K562 (cell line): ENCODE results near the gene PIGK. TPM values are rescaled to one million over a fixed set of nuclear protein-coding genes. Genes with fewer than 3 reads are reported as not detected.

Source experiments
- ATAC-seq: fragments of 200-7000 bp; cut with Tn5 transposase; 3 replicates; pipeline ENCODE4 v1.9.1; 2020; ENCODE audit warnings: moderate library complexity
- BruUV-seq: library from RNA; stranded (reverse); fragments of 400-500 nt; replicated peaks from 2 replicates; lab custom pipeline; 2021; lab: Mats Ljungman, UMichigan
- CTCF ChIA-PET: fragments of 300-600 bp; formaldehyde crosslinking; extraction: SDS; loops from one replicate; lab custom pipeline; 2021; ENCODE audit warnings: low intra/inter-chr PET ratio; lab: Yijun Ruan, JAX
- POLR2A ChIA-PET: fragments of 300-600, 350-650 bp; sonication (Branson Sonifier 250); formaldehyde crosslinking; extraction: SDS; loops from one replicate; lab custom pipeline; 2021; ENCODE audit warnings: antibody characterized with exemption, inconsistent platforms; lab: Yijun Ruan, JAX
- DNase-seq, 4 experiments: peaks; one replicate each; pipeline versions ENCODE4 v3.0.0 to v3.0.0-alpha.2; 2011 to 2018; ENCODE audit warnings: low spot score in 3 of 4, mixed read lengths in 3 of 4; ENCODE audit errors: extremely low read depth in 1 of 4
- FAIRE-seq: peaks from 2 replicates; lab custom pipeline; 2011; peaks lifted over from hg19 to GRCh38; lab: Jason Lieb, UNC
- H2AFZ ChIP-seq: 2 replicates; pipeline ENCODE4 v1.6.0; 2011; ENCODE audit warnings: low read depth, low read length, control low read depth, inconsistent platforms
- H3K27ac ChIP-seq: fragments of 200-600 bp; 3 replicates; pipeline ENCODE4 v1.8.0; 2011; ENCODE audit warnings: low read depth, mild to moderate bottlenecking, control low read depth, inconsistent platforms, low read length, moderate library complexity, mixed read lengths; ENCODE audit errors: extremely low read depth
- H3K27me3 ChIP-seq, 2 experiments: fragments of 300-600 bp in 1 of 2; 2 replicates in 1 of 2; 3 replicates in 1 of 2; pipeline versions ENCODE4 v1.6.0 to v1.8.0; 2011; ENCODE audit warnings: inconsistent platforms in 2 of 2, low read length in 2 of 2, mild to moderate bottlenecking in 1 of 2, mixed read lengths in 1 of 2, moderate library complexity in 1 of 2; ENCODE audit not compliant: control insufficient read depth in 2 of 2, insufficient read depth in 2 of 2
- H3K36me3 ChIP-seq: fragments of 300-600 bp; 3 replicates; pipeline ENCODE4 v1.8.0; 2011; ENCODE audit warnings: mild to moderate bottlenecking, low read length, inconsistent platforms; ENCODE audit not compliant: control insufficient read depth, insufficient read depth
- H3K4me1 ChIP-seq, 2 experiments: fragments of 200-600 bp in 1 of 2; replicated peaks in 1 of 2; 2 replicates in 1 of 2; 3 replicates in 1 of 2; pipeline versions ENCODE4 v1.5.1 to v1.8.0; 2011; ENCODE audit warnings: inconsistent platforms in 2 of 2, low read length in 2 of 2, mild to moderate bottlenecking in 1 of 2, mixed read lengths in 1 of 2, moderate library complexity in 1 of 2; ENCODE audit not compliant: control insufficient read depth in 2 of 2, insufficient read depth in 2 of 2
- H3K4me2 ChIP-seq: 2 replicates; pipeline ENCODE4 v1.6.1; 2011; ENCODE audit warnings: low read length, control low read depth, inconsistent platforms, mixed read lengths; ENCODE audit not compliant: insufficient read depth
- H3K4me3 ChIP-seq: fragments of 200-600 bp; sonication (generic), shearing (Covaris generic); 2 replicates; pipeline ENCODE4 v1.5.1; 2016; ENCODE audit warnings: control low read depth, inconsistent platforms
- H3K79me2 ChIP-seq: fragments of 200-600 bp; 3 replicates; pipeline ENCODE4 v1.8.0; 2011; ENCODE audit warnings: low read length, inconsistent platforms; ENCODE audit not compliant: control insufficient read depth, insufficient read depth
- H3K9ac ChIP-seq, 2 experiments: 2 replicates each; pipeline versions ENCODE4 v1.6.0 to v1.6.1; 2011; ENCODE audit warnings: low read depth in 2 of 2, low read length in 2 of 2, control low read depth in 1 of 2, inconsistent platforms in 1 of 2, mild to moderate bottlenecking in 1 of 2, mixed read lengths in 1 of 2; ENCODE audit not compliant: insufficient read depth in 1 of 2
- H3K9me1 ChIP-seq: one replicate; pipeline ENCODE4 v1.6.0; 2011; ENCODE audit warnings: inconsistent platforms, mild to moderate bottlenecking, low read length, moderate library complexity; ENCODE audit not compliant: control insufficient read depth, insufficient read depth
- H3K9me3 ChIP-seq: replicated peaks from 2 replicates; pipeline ENCODE4 v1.5.1; 2011; ENCODE audit warnings: low read depth, low read length, inconsistent platforms; ENCODE audit not compliant: control insufficient read depth, insufficient read depth
- H4K20me1 ChIP-seq: replicated peaks from 2 replicates; pipeline ENCODE4 v1.6.1; 2011; ENCODE audit warnings: low read length, inconsistent platforms, mixed read lengths; ENCODE audit not compliant: control insufficient read depth, insufficient read depth
- DACH1 ChIP-seq: fragments of 450-650 bp; IDR thresholded peaks from 2 replicates; pipeline ENCODE4 v1.6.1; 2018; ENCODE audit not compliant: partially characterized antibody
- FOS ChIP-seq: IDR thresholded peaks from 3 replicates; pipeline ENCODE4 v1.6.1; 2011; ENCODE audit not compliant: insufficient read length; ENCODE audit errors: extremely low read depth
- HNRNPL ChIP-seq: fragments of 200-400 bp; formaldehyde crosslinking; IDR thresholded peaks from 2 replicates; pipeline ENCODE4 v1.6.1; 2017; ENCODE audit warnings: low read depth, mild to moderate bottlenecking, low read length
- NFYB ChIP-seq: IDR thresholded peaks from 2 replicates; pipeline ENCODE4 v1.6.1; 2011; ENCODE audit warnings: mild to moderate bottlenecking, moderate library complexity; ENCODE audit not compliant: insufficient read length; ENCODE audit errors: extremely low read depth
- SMARCE1 ChIP-seq: fragments of 450-650 bp; IDR thresholded peaks from 2 replicates; pipeline ENCODE4 v1.7.1; 2016; ENCODE audit warnings: mild to moderate bottlenecking
- TAF9B ChIP-seq: fragments of 450-650 bp; IDR thresholded peaks from 2 replicates; pipeline ENCODE4 v1.6.1; 2018; ENCODE audit warnings: mild to moderate bottlenecking; ENCODE audit not compliant: partially characterized antibody
- XRCC5 ChIP-seq: fragments of 200-400 bp; formaldehyde crosslinking; IDR thresholded peaks from 2 replicates; pipeline ENCODE4 v1.6.1; 2017; ENCODE audit warnings: low read depth, mild to moderate bottlenecking, low read length
- ZBED1 ChIP-seq: IDR thresholded peaks from 2 replicates; pipeline ENCODE4 v1.6.1; 2014
- ZFPM2 ChIP-seq: fragments of 250-450 bp; sonication (Bioruptor Pico); IDR thresholded peaks from 2 replicates; pipeline ENCODE4 v1.5.1; 2022; ENCODE audit warnings: mild to moderate bottlenecking
- ZNF444 ChIP-seq: fragments of 250-450 bp; sonication (Bioruptor Pico); IDR thresholded peaks from 2 replicates; pipeline ENCODE4 v1.4.0; 2020; ENCODE audit warnings: mild to moderate bottlenecking, moderate library complexity
- ZNF551 ChIP-seq: fragments of 250-450 bp; sonication (Bioruptor Pico); IDR thresholded peaks from 2 replicates; pipeline ENCODE4 v1.5.0; 2021; ENCODE audit warnings: mild to moderate bottlenecking, moderate library complexity
- ZNF830 ChIP-seq: fragments of 250-450 bp; sonication (Bioruptor Pico); IDR thresholded peaks from 2 replicates; pipeline ENCODE4 v1.5.0; 2021; ENCODE audit warnings: mild to moderate bottlenecking
- WGBS: fragments of 100-300 bp; shearing (Covaris generic); methylation state at CpG from one replicate; pipeline ENCODE4 v1.1.6; 2016; ENCODE audit warnings: low coverage, mixed read lengths; ENCODE audit not compliant: insufficient coverage; ENCODE audit errors: missing lambda C conversion rate; 5-methylcytosine and 5-hydroxymethylcytosine counted together
- in situ Hi-C: fragments of 300-500 bp; cut with MboI; formaldehyde crosslinking; loops from 4 replicates; pipeline ENCODE4 v1.15.0; 2018; ENCODE audit warnings: inconsistent platforms, mixed read lengths
- intact Hi-C: fragments of 100-400 bp; cut with micrococcal nuclease; formaldehyde crosslinking; loops from 2 replicates; pipeline ENCODE4 v1.14.2; 2022
- polyA plus RNA-seq, 8 experiments: library from polyadenylated mRNA; depleted of rRNA in 4 of 8; stranded (reverse) in 5 of 8; unstranded in 3 of 8; fragments of >200 nt; fragmentation: Nextera tagmentation in 2 of 8; fragmentation: Illumina TruSeq in 1 of 8; extraction: Ambion mirVana in 2 of 8; extraction: Trizol in 1 of 8; gene quantifications; 2 replicates each; pipeline versions ENCODE4 v1.2.1 to v1.2.3, GENCODE V29; 2011 to 2014; ENCODE audit warnings: inconsistent platforms in 1 of 8, missing spikeins in 1 of 8
- total RNA-seq, 7 experiments: library from RNA; depleted of rRNA in 6 of 7; stranded (reverse); fragments of >200 nt in 6 of 7; fragmentation: Illumina TruSeq in 2 of 7; extraction: Trizol in 2 of 7; gene quantifications; 2 replicates each; pipeline versions ENCODE4 v1.2.1 to v1.2.3, GENCODE V29; 2011 to 2021; ENCODE audit warnings: low replicate concordance in 1 of 7
- TF ChIP-seq, protein P1 (sequence below): sonication (generic); formaldehyde crosslinking; IDR thresholded peaks from 2 replicates; pipeline ENCODE4 v1.8.0; 2022; ENCODE audit warnings: missing genetic modification reagents, mild to moderate bottlenecking, borderline replicate concordance
- TF ChIP-seq, protein P2 (sequence below): fragments of 250-450 bp; sonication (Bioruptor Pico); IDR thresholded peaks from 2 replicates; pipeline ENCODE4 v1.5.1; 2021; ENCODE audit warnings: mild to moderate bottlenecking
- TF ChIP-seq, protein P3 (sequence below): fragments of 250-450 bp; sonication (Bioruptor Pico); IDR thresholded peaks from 2 replicates; pipeline ENCODE4 v1.8.0; 2022; ENCODE audit warnings: inconsistent platforms, mild to moderate bottlenecking, moderate library complexity, borderline replicate concordance

PIGK gene
- total and polyA plus RNA-seq, 9 of the 15 experiments (the other 6 are each of a cell fraction or from before 2014, with no cell fraction given) = 15.7 to 59.5 (median 29.9) TPM

DNA sequence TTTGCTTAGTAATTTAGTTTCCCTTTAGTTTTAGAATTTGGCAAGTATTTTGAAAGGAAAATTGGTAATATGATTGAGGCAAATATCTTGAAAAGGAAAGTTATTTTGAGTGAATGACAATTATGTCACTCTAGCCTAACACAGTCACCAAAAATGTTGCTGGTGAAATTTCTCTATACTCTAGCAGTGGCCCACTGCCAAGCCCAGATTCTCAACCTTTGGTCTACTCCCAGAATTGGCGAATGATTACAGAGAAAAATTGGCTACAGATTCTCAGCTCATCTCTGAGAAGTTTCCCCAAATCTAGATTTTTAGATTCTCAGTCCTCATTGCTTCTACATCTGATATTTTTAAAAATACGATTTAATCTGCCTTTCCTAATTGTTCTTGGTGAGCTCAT is 84.9 kb downstream of the PIGK start:
- Histone ChIP-seq H3K4me3 (no peak overlapping the region), H3K4me1 (no peaks in the 10 kb centered on the region), H2AFZ (no peak overlapping the region), H3K27me3 (no peaks in the 10 kb centered on the region), H3K36me3 (no peaks in the 10 kb centered on the region), H3K27ac (no peak overlapping the region), H3K9ac (no peak overlapping the region), H4K20me1 (no peaks in the 10 kb centered on the region), H3K4me2 (no peak overlapping the region), H3K9me1 (no peaks in the 10 kb centered on the region), H3K79me2 (no peaks in the 10 kb centered on the region), H3K9me3 (no peaks in the 10 kb centered on the region)
- ChIA-PET CTCF (no interaction called here), POLR2A (no interaction called here)
- FAIRE-seq (no peak), DNase-seq (no peak), ATAC-seq (no peak)
- intact Hi-C loops = no loop called here
- TF ChIP-seq HNRNPL (no peak), XRCC5 (no peak), ZNF551 (CRISPR knock-in tag) (no peak), DACH1 (no peak), ZNF830 (CRISPR knock-in tag) (no peak), ZBED1 (no peak), ZNF444 (CRISPR knock-in tag) (no peak), ZFPM2 (CRISPR knock-in tag) (no peak), FOS (no peak), TAF9B (no peak), NFYB (no peak), SMARCE1 (no peak)
- TF ChIP-seq, protein P1, sequence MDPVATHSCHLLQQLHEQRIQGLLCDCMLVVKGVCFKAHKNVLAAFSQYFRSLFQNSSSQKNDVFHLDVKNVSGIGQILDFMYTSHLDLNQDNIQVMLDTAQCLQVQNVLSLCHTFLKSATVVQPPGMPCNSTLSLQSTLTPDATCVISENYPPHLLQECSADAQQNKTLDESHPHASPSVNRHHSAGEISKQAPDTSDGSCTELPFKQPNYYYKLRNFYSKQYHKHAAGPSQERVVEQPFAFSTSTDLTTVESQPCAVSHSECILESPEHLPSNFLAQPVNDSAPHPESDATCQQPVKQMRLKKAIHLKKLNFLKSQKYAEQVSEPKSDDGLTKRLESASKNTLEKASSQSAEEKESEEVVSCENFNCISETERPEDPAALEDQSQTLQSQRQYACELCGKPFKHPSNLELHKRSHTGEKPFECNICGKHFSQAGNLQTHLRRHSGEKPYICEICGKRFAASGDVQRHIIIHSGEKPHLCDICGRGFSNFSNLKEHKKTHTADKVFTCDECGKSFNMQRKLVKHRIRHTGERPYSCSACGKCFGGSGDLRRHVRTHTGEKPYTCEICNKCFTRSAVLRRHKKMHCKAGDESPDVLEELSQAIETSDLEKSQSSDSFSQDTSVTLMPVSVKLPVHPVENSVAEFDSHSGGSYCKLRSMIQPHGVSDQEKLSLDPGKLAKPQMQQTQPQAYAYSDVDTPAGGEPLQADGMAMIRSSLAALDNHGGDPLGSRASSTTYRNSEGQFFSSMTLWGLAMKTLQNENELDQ (CRISPR knock-in tag) = no peak
- TF ChIP-seq, protein P2, sequence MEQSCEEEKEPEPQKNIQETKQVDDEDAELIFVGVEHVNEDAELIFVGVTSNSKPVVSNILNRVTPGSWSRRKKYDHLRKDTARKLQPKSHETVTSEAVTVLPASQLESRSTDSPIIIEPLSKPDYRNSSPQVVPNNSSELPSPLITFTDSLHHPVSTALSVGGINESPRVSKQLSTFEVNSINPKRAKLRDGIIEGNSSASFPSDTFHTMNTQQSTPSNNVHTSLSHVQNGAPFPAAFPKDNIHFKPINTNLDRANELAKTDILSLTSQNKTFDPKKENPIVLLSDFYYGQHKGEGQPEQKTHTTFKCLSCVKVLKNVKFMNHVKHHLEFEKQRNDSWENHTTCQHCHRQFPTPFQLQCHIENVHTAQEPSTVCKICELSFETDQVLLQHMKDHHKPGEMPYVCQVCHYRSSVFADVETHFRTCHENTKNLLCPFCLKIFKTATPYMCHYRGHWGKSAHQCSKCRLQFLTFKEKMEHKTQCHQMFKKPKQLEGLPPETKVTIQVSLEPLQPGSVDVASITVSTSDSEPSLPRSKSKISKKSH (CRISPR knock-in tag) = no peak
- TF ChIP-seq, protein P3, sequence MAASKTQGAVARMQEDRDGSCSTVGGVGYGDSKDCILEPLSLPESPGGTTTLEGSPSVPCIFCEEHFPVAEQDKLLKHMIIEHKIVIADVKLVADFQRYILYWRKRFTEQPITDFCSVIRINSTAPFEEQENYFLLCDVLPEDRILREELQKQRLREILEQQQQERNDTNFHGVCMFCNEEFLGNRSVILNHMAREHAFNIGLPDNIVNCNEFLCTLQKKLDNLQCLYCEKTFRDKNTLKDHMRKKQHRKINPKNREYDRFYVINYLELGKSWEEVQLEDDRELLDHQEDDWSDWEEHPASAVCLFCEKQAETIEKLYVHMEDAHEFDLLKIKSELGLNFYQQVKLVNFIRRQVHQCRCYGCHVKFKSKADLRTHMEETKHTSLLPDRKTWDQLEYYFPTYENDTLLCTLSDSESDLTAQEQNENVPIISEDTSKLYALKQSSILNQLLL (CRISPR knock-in tag) = no peak
- 70% methylated on average over 2 of the region's 2 CpGs for WGBS
- in situ Hi-C loops = no loop called here
- BruUV-seq = no TSS peak
